B cell (primary cell): Measurements from ENCODE around the gene TIAM1. TPM values are rescaled to one million over a fixed set of nuclear protein-coding genes. Genes with fewer than 3 reads are reported as not detected.

Source experiments
- ATAC-seq: fragments of 200-7000 bp; cut with Tn5 transposase; one replicate; pipeline ENCODE4 v1.10.0; 2021; ENCODE audit warnings: low read depth, mild to moderate bottlenecking, moderate number of reproducible peaks, moderate library complexity
- CTCF ChIA-PET: fragments of 350-600 bp; sonication (Branson Sonifier 250); formaldehyde crosslinking; loops from one replicate; lab custom pipeline; 2021; ENCODE audit warnings: antibody characterized with exemption, inconsistent platforms; lab: Charles Lee
- POLR2A ChIA-PET: fragments of 350-600 bp; sonication (Branson Sonifier 250); formaldehyde crosslinking; loops from one replicate; lab custom pipeline; 2021; ENCODE audit warnings: antibody characterized with exemption; lab: Charles Lee
- DNase-seq: peaks from one replicate; pipeline ENCODE4 v3.0.0; 2013
- H2AFZ ChIP-seq: 2 replicates; pipeline ENCODE4 v1.6.1; 2012; ENCODE audit warnings: mild to moderate bottlenecking, low read depth, low read length; ENCODE audit not compliant: insufficient read depth, poor library complexity, severe bottlenecking
- H3K27ac ChIP-seq, 2 donors: 1 replicate in 1 of 2; 2 replicates in 1 of 2; pipeline ENCODE4 v1.5.1; 2012 to 2013; ENCODE audit warnings: low read length in 2 of 2, mild to moderate bottlenecking in 2 of 2, moderate library complexity in 1 of 2
- H3K27me3 ChIP-seq, 4 experiments: fragments of 200-600 bp in 1 of 4; sonication (generic) in 1 of 4; replicated peaks in 1 of 4; 1 replicate in 2 of 4; 2 replicates in 2 of 4; pipeline versions ENCODE4 v1.6.1 to v1.7.0; 2013 to 2016; ENCODE audit warnings: low read length in 3 of 4, mild to moderate bottlenecking in 2 of 4, mixed read lengths in 1 of 4, moderate library complexity in 1 of 4; ENCODE audit not compliant: insufficient read depth in 4 of 4, control insufficient read depth in 3 of 4; ENCODE audit errors: control extremely low read depth in 1 of 4
- H3K36me3 ChIP-seq, 2 experiments: replicated peaks in 1 of 2; 1 replicate in 1 of 2; 2 replicates in 1 of 2; pipeline versions ENCODE4 v1.6.1 to v1.7.1; 2013; ENCODE audit warnings: low read length in 1 of 2; ENCODE audit not compliant: insufficient read depth in 2 of 2, control insufficient read depth in 1 of 2; ENCODE audit errors: control extremely low read depth in 1 of 2, extremely low read depth in 1 of 2
- H3K4me1 ChIP-seq, 2 donors: fragments of 200-600 bp in 1 of 2; sonication (generic) in 1 of 2; 1 replicate in 1 of 2; 2 replicates in 1 of 2; pipeline versions ENCODE4 v1.5.1 to v1.6.1; 2013 to 2017; ENCODE audit warnings: low read length in 2 of 2; ENCODE audit not compliant: control insufficient read depth in 2 of 2, insufficient read depth in 2 of 2
- H3K4me2 ChIP-seq: replicated peaks from 2 replicates; pipeline ENCODE3; 2012; ENCODE audit warnings: mild to moderate bottlenecking, low read depth, low read length; ENCODE audit not compliant: poor library complexity, severe bottlenecking
- H3K4me3 ChIP-seq, 5 experiments: fragments of 200-600 bp in 1 of 5; sonication (generic) in 1 of 5; 1 replicate in 3 of 5; 2 replicates in 2 of 5; pipeline versions ENCODE4 v1.5.1 to v1.7.0; 2011 to 2016; ENCODE audit warnings: low read length in 4 of 5, mild to moderate bottlenecking in 4 of 5, low read depth in 2 of 5, control low read depth in 1 of 5, moderate library complexity in 1 of 5; ENCODE audit not compliant: insufficient read depth in 1 of 5; ENCODE audit errors: control extremely low read depth in 1 of 5, extremely low read depth in 1 of 5
- H3K79me2 ChIP-seq: fragments of 200-600 bp; sonication (generic); one replicate; pipeline ENCODE4 v1.6.0; 2016; ENCODE audit warnings: low read length; ENCODE audit not compliant: control insufficient read depth, insufficient read depth
- H3K9ac ChIP-seq: fragments of 200-600 bp; sonication (generic); 2 replicates; pipeline ENCODE4 v1.6.1; 2017; ENCODE audit warnings: mild to moderate bottlenecking, low read length, moderate library complexity
- H3K9me3 ChIP-seq, 3 donors: one replicate each; pipeline versions ENCODE4 v1.6.1 to v1.7.1; 2013; ENCODE audit warnings: low read length in 2 of 3; ENCODE audit not compliant: control insufficient read depth in 2 of 3, insufficient read depth in 1 of 3; ENCODE audit errors: control extremely low read depth in 1 of 3
- H4K20me1 ChIP-seq: 2 replicates; pipeline ENCODE4 v1.6.0; 2012; ENCODE audit warnings: mild to moderate bottlenecking, low read length; ENCODE audit not compliant: insufficient read depth, control insufficient read depth, poor library complexity, severe bottlenecking
- H3K27ac Mint-ChIP-seq: one replicate; pipeline ENCODE4 v1.8.0; 2021; ENCODE audit warnings: mixed read lengths
- H3K27me3 Mint-ChIP-seq: one replicate; pipeline ENCODE4 v1.8.0; 2021; ENCODE audit warnings: mixed read lengths
- H3K4me1 Mint-ChIP-seq: one replicate; pipeline ENCODE4 v1.8.0; 2021; ENCODE audit warnings: mixed read lengths
- H3K4me3 Mint-ChIP-seq: one replicate; pipeline ENCODE4 v1.8.0; 2021; ENCODE audit warnings: mixed read lengths
- H3K9me3 Mint-ChIP-seq: one replicate; pipeline ENCODE4 v1.8.0; 2022; ENCODE audit warnings: mixed read lengths; ENCODE audit not compliant: insufficient read depth
- CTCF ChIP-seq: fragments of 200-600 bp; IDR thresholded peaks from one replicate; pipeline ENCODE4 v1.8.0; 2022; ENCODE audit warnings: antibody characterized with exemption, mild to moderate bottlenecking
- EZH2 ChIP-seq: IDR thresholded peaks from 2 replicates; pipeline ENCODE4 v1.6.1; 2012; ENCODE audit warnings: borderline replicate concordance, low read depth, mild to moderate bottlenecking, moderate library complexity, low read length; ENCODE audit not compliant: insufficient read depth, poor library complexity, severe bottlenecking
- WGBS: methylation state at CpG from one replicate; pipeline ENCODE4 v1.1.5; 2013; ENCODE audit warnings: missing lambda C conversion rate; ENCODE audit not compliant: insufficient coverage; 5-methylcytosine and 5-hydroxymethylcytosine counted together
- intact Hi-C: fragments of 100-400 bp; cut with micrococcal nuclease; formaldehyde crosslinking; loops from one replicate; pipeline ENCODE4 v1.10.0; 2022
- polyA plus RNA-seq: library from polyadenylated mRNA; depleted of rRNA; stranded (reverse); fragments of >200 nt; gene quantifications from 2 replicates; pipeline ENCODE4 v1.2.3, GENCODE V29; 2012
- total RNA-seq, 2 donors: library from RNA; stranded (reverse); fragments of 120-200 nt in 1 of 2; gene quantifications; 1 replicate in 1 of 2; 2 replicates in 1 of 2; pipeline versions ENCODE4 v1.2.3 to v1.2.4, GENCODE V29; 2013 to 2022

The TIAM1 gene
- total and polyA plus RNA-seq, 2 donors (not counting 1 experiment from before 2014, with no cell fraction given) = 0.51 to 1.0 TPM

GRCh38 chr21:31225713-31226112, 118.3 kb downstream of the TIAM1 start:
- Mint-ChIP-seq H3K4me1 (peaks cover 7% of the 10 kb centered on the region), H3K27me3 (no peaks in the 10 kb centered on the region), H3K27ac (no peak overlapping the region), H3K9me3 (no peaks in the 10 kb centered on the region), H3K4me3 (no peak overlapping the region)
- H3K9ac ChIP-seq = no peak overlapping the region
- ChIA-PET CTCF (no interaction called here), POLR2A (no interaction called here)
- H3K9me3 ChIP-seq = no peaks in the 10 kb centered on the region
- H3K27me3 ChIP-seq = no peaks in the 10 kb centered on the region
- H4K20me1 ChIP-seq = no peaks in the 10 kb centered on the region
- H3K4me3 ChIP-seq = no peak overlapping the region
- no peaks in the 10 kb centered on the region for H3K36me3 ChIP-seq
- ATAC-seq = no peak
- no peak for TF ChIP-seq EZH2
- TF ChIP-seq CTCF = no peak
- no peak overlapping the region for H3K27ac ChIP-seq
- no peak overlapping the region for H3K4me2 ChIP-seq
- WGBS = 100% methylated on average over 11 of the region's 11 CpGs
- no peaks in the 10 kb centered on the region for H3K4me1 ChIP-seq
- no peak for DNase-seq
- intact Hi-C loops = no loop called here
- H2AFZ ChIP-seq = no peak overlapping the region
- H3K79me2 ChIP-seq = no peaks in the 10 kb centered on the region

- no peak overlapping the region for H2AFZ ChIP-seq
- H3K4me2 ChIP-seq = no peak overlapping the region
- no peaks in the 10 kb centered on the region for H3K36me3 ChIP-seq
- Mint-ChIP-seq H3K27ac (no peak overlapping the region), H3K27me3 (no peaks in the 10 kb centered on the region), H3K4me1 (peaks cover 8% of the 10 kb centered on the region), H3K9me3 (no peaks in the 10 kb centered on the region), H3K4me3 (no peak overlapping the region)
- H3K27ac ChIP-seq = no peak overlapping the region
- intact Hi-C loops = no loop called here
- POLR2A ChIA-PET = no interaction called here
- ATAC-seq (no peak), DNase-seq (no peak)
- no peak overlapping the region for H3K4me3 ChIP-seq
- TF ChIP-seq CTCF = no peak
- no peak for TF ChIP-seq EZH2
- no peaks in the 10 kb centered on the region for H3K9me3 ChIP-seq
- H3K27me3 ChIP-seq = no peaks in the 10 kb centered on the region
- H3K4me1 ChIP-seq = no peaks in the 10 kb centered on the region
- H3K9ac ChIP-seq = no peak overlapping the region
- H4K20me1 ChIP-seq = no peaks in the 10 kb centered on the region
- WGBS = 93% methylated on average over 3 of the region's 6 CpGs
- H3K79me2 ChIP-seq = no peaks in the 10 kb centered on the region
- CTCF ChIA-PET = no interaction called here
These were observed 121.9 kb downstream of the TIAM1 start for GRCh38 chr21:31222142-31222541.
